IMR-90 (cell line): ENCODE data around the gene SYNGR2. TPM values are rescaled to one million over a fixed set of nuclear protein-coding genes. Genes with fewer than 3 reads are reported as not detected.

Experiments
- ATAC-seq: fragments of 200-7000 bp; cut with Tn5 transposase; 2 replicates; pipeline ENCODE4 v1.9.1; 2020; ENCODE audit warnings: low read depth, mild to moderate bottlenecking, moderate library complexity
- BruUV-seq: library from RNA; stranded (reverse); fragments of 400-500 nt; replicated peaks from 2 replicates; lab custom pipeline; 2021; lab: Mats Ljungman, UMichigan
- CTCF ChIA-PET: fragments of 300-600 bp; formaldehyde crosslinking; extraction: SDS; loops from one replicate; lab custom pipeline; 2021; ENCODE audit warnings: antibody characterized with exemption; lab: Yijun Ruan, JAX
- POLR2A ChIA-PET: fragments of 300-600 bp; sonication (Branson Sonifier 250); formaldehyde crosslinking; loops from one replicate; lab custom pipeline; 2022; ENCODE audit warnings: antibody characterized with exemption; ENCODE audit not compliant: unreplicated experiment; lab: Charles Lee
- DNase-seq: peaks from one replicate; pipeline ENCODE4 v3.0.0; 2013
- H2AFZ ChIP-seq: replicated peaks from 2 replicates; pipeline ENCODE3; 2013; ENCODE audit warnings: low read length, mild to moderate bottlenecking; ENCODE audit not compliant: poor library complexity
- H2AK5ac ChIP-seq: 2 replicates; pipeline ENCODE4 v1.6.1; 2013; ENCODE audit warnings: low read depth, low read length, inconsistent platforms
- H2AK9ac ChIP-seq: replicated peaks from 2 replicates; pipeline ENCODE3; 2013; ENCODE audit warnings: mild to moderate bottlenecking, low read depth, low read length, moderate library complexity; ENCODE audit not compliant: poor library complexity
- H2BK120ac ChIP-seq: 2 replicates; pipeline ENCODE4 v1.6.1; 2013; ENCODE audit warnings: low read depth, low read length, inconsistent platforms
- H2BK15ac ChIP-seq: 3 replicates; pipeline ENCODE4 v1.6.1; 2013; ENCODE audit warnings: low read depth, low read length, inconsistent platforms
- H2BK20ac ChIP-seq: 2 replicates; pipeline ENCODE4 v1.6.1; 2013; ENCODE audit warnings: low read depth, mild to moderate bottlenecking, inconsistent platforms, low read length, moderate library complexity
- H2BK5ac ChIP-seq: 2 replicates; pipeline ENCODE4 v1.6.1; 2013; ENCODE audit warnings: mild to moderate bottlenecking, low read depth, low read length, inconsistent platforms; ENCODE audit not compliant: poor library complexity, severe bottlenecking
- H3K14ac ChIP-seq: replicated peaks from 2 replicates; pipeline ENCODE4 v1.6.1; 2013; ENCODE audit warnings: low read depth, low read length, inconsistent platforms
- H3K18ac ChIP-seq: 2 replicates; pipeline ENCODE4 v1.6.1; 2013; ENCODE audit warnings: low read depth, low read length, control low read depth
- H3K23ac ChIP-seq: 2 replicates; pipeline ENCODE4 v1.6.1; 2013; ENCODE audit warnings: low read depth, low read length, inconsistent platforms
- H3K27ac ChIP-seq: 2 replicates; pipeline ENCODE4 v1.5.1; 2013; ENCODE audit warnings: mild to moderate bottlenecking, control low read depth, low read length; ENCODE audit not compliant: insufficient read depth
- H3K27me3 ChIP-seq: 2 replicates; pipeline ENCODE4 v1.6.1; 2013; ENCODE audit warnings: low read length; ENCODE audit not compliant: control insufficient read depth, insufficient read depth
- H3K36me3 ChIP-seq: 2 replicates; pipeline ENCODE4 v1.6.1; 2013; ENCODE audit warnings: low read length, mixed read lengths; ENCODE audit not compliant: control insufficient read depth, insufficient read depth
- H3K4ac ChIP-seq: 2 replicates; pipeline ENCODE4 v1.6.1; 2013; ENCODE audit warnings: low read depth, low read length, inconsistent platforms
- H3K4me1 ChIP-seq: 2 replicates; pipeline ENCODE4 v1.6.1; 2013; ENCODE audit warnings: low read length, mixed read lengths; ENCODE audit not compliant: control insufficient read depth, insufficient read depth
- H3K4me2 ChIP-seq: 2 replicates; pipeline ENCODE4 v1.6.1; 2013; ENCODE audit warnings: low read depth, mild to moderate bottlenecking, control low read depth, low read length, moderate library complexity
- H3K4me3 ChIP-seq: 2 replicates; pipeline ENCODE4 v1.5.1; 2013; ENCODE audit warnings: low read depth, mild to moderate bottlenecking, control low read depth, low read length, moderate library complexity; ENCODE audit not compliant: insufficient read depth
- H3K56ac ChIP-seq: 2 replicates; pipeline ENCODE4 v1.6.1; 2013; ENCODE audit warnings: low read length, inconsistent platforms; ENCODE audit not compliant: insufficient read depth; ENCODE audit errors: extremely low read depth
- H3K79me1 ChIP-seq, 2 experiments: 2 replicates each; pipeline ENCODE4 v1.6.1; 2013; ENCODE audit warnings: low read length in 2 of 2, inconsistent platforms in 1 of 2, low read depth in 1 of 2
- H3K9ac ChIP-seq: 2 replicates; pipeline ENCODE4 v1.6.1; 2013; ENCODE audit warnings: low read depth, low read length, control low read depth
- H3K9me1 ChIP-seq: 2 replicates; pipeline ENCODE4 v1.6.1; 2013; ENCODE audit warnings: low read length, inconsistent platforms; ENCODE audit not compliant: insufficient read depth
- H3K9me3 ChIP-seq: 2 replicates; pipeline ENCODE4 v1.6.1; 2013; ENCODE audit warnings: low read length; ENCODE audit not compliant: control insufficient read depth, insufficient read depth
- H4K20me1 ChIP-seq: 2 replicates; pipeline ENCODE4 v1.6.1; 2013; ENCODE audit warnings: low read length, inconsistent platforms; ENCODE audit not compliant: insufficient read depth
- H4K5ac ChIP-seq: 2 replicates; pipeline ENCODE4 v1.6.1; 2013; ENCODE audit warnings: mild to moderate bottlenecking, low read depth, low read length, control low read depth
- H4K8ac ChIP-seq, 2 experiments: 2 replicates each; pipeline ENCODE4 v1.6.1; 2013; ENCODE audit warnings: low read depth in 2 of 2, low read length in 2 of 2, control low read depth in 1 of 2, inconsistent platforms in 1 of 2
- H4K91ac ChIP-seq: 2 replicates; pipeline ENCODE4 v1.6.1; 2013; ENCODE audit warnings: low read depth, low read length, inconsistent platforms; ENCODE audit not compliant: insufficient read depth
- BHLHE40 ChIP-seq: fragments of 150-350 bp; IDR thresholded peaks from 2 replicates; pipeline ENCODE4 v1.6.1; 2016; ENCODE audit warnings: mild to moderate bottlenecking, low read depth, low read length
- CEBPB ChIP-seq: IDR thresholded peaks from 2 replicates; pipeline ENCODE4 v1.6.1; 2012; ENCODE audit warnings: low read depth, low read length, improper control_type of control experiment
- CHD1 ChIP-seq: IDR thresholded peaks from 2 replicates; pipeline ENCODE4 v1.6.1; 2012; ENCODE audit warnings: low read depth, low read length, improper control_type of control experiment
- MAFK ChIP-seq: IDR thresholded peaks from 2 replicates; pipeline ENCODE4 v1.6.1; 2012; ENCODE audit warnings: low read depth, low read length, improper control_type of control experiment
- POLR2A ChIP-seq: IDR thresholded peaks from 2 replicates; pipeline ENCODE4 v1.6.1; 2012; ENCODE audit warnings: mild to moderate bottlenecking, low read depth, low read length
- RAD21 ChIP-seq: IDR thresholded peaks from 2 replicates; pipeline ENCODE4 v1.6.1; 2012; ENCODE audit warnings: low read length, improper control_type of control experiment
- RCOR1 ChIP-seq: IDR thresholded peaks from 2 replicates; pipeline ENCODE4 v1.6.1; 2012; ENCODE audit warnings: mild to moderate bottlenecking, low read length, improper control_type of control experiment; ENCODE audit not compliant: insufficient replicate concordance
- SMC3 ChIP-seq: fragments of 150-350 bp; IDR thresholded peaks from 2 replicates; pipeline ENCODE4 v1.6.1; 2016; ENCODE audit warnings: low read depth, mild to moderate bottlenecking, antibody characterized with exemption, low read length, moderate library complexity
- WGBS, 2 experiments: methylation state at CpG; one replicate each; pipeline versions ENCODE4 v1.1.5 to v1.1.7; 2013; ENCODE audit warnings: missing lambda C conversion rate in 2 of 2; ENCODE audit not compliant: insufficient read length in 1 of 2; ENCODE audit errors: extremely low coverage in 2 of 2; 5-methylcytosine and 5-hydroxymethylcytosine counted together
- dilution Hi-C: fragments of 300-500 bp; cut with HindIII; formaldehyde crosslinking; loops from one replicate; pipeline ENCODE4 v1.14.3; 2018; ENCODE audit warnings: low sequenced_read_pairs; ENCODE audit not compliant: unreplicated experiment
- in situ Hi-C: fragments of 300-500 bp; cut with MboI; formaldehyde crosslinking; loops from 3 replicates; pipeline ENCODE4 v1.14.3; 2019; ENCODE audit warnings: low sequenced_read_pairs, inconsistent platforms, mixed read lengths
- intact Hi-C: fragments of 100-400 bp; cut with micrococcal nuclease; formaldehyde crosslinking; loops from 2 replicates; pipeline ENCODE4 v1.10.0; 2022
- polyA plus RNA-seq, 3 experiments: library from polyadenylated mRNA; depleted of rRNA; stranded (reverse); fragments of >200 nt; gene quantifications; 2 replicates each; pipeline ENCODE4 v1.2.3, GENCODE V29; 2012; ENCODE audit warnings: low replicate concordance in 1 of 3
- total RNA-seq: library from RNA; depleted of rRNA; stranded (reverse); fragments of >200 nt; gene quantifications from 2 replicates; pipeline ENCODE4 v1.2.3, GENCODE V29; 2012
- TF ChIP-seq, protein P1 (sequence below): conservative IDR thresholded peaks from 2 replicates; pipeline ENCODE4 v1.5.1; 2012; ENCODE audit warnings: mild to moderate bottlenecking, low read depth, low read length, improper control_type of control experiment
- TF ChIP-seq, protein P2 (sequence below): fragments of 150-350 bp; IDR thresholded peaks from 2 replicates; pipeline ENCODE4 v1.6.1; 2017; ENCODE audit warnings: mild to moderate bottlenecking, antibody characterized with exemption, low read length, low read depth

Gene SYNGR2
- total and polyA plus RNA-seq, 2 of the 4 experiments (the other 2 are of a cell fraction) = 11.1 to 63.1 TPM

DNA sequence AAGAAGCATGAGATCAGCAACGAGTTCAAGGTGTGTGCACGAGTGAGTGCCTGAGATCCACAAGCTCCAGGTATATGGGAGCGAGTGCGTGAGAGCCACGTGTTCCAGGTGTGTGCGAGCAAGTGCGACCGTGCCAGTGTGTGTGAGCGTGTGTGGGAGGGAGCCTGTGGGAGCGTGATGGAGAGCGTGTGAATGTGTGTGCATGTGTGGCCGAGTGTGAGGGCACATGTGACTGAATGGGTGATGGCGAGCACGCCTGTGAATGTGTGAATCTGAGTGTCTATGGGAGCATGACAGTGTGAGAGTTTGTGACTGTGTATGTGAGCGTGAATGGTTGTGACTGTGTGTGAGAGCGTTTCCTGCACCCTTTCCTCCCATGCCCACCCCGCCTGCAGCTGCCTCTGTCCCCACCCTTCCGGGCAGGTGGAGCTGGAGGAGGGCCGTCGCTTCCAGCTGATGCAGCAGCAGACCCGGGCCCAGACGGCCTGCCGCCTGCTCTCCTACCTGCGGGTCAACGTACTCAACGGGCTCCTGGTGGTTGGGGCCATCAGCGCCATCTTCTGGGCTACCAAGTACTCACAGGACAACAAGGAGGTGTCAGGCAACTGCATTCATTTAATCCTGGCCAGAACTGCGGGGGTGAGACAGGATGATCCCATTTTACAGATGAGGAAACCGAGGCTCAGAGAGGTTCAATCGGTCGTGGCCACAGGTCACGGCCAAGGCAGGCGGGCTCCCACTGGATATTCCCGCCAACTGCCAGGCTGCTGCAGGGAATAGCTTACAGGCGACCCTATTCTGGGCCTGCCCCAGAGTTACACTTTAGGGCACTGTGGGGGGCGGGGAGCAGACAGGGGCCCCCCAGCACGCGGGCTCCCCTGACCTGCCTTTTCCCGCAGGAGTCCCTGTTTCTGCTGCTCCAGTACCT, 34.1 kb upstream of the SYNGR2 start:
- Histone ChIP-seq H4K5ac (no peak overlapping the region), H3K27ac (no peak overlapping the region), H3K36me3 (no peaks in the 10 kb centered on the region), H2BK15ac (no peak overlapping the region), H3K18ac (no peak overlapping the region), H2AK5ac (no peak overlapping the region), H4K8ac (no peak overlapping the region), H3K4me1 (no peaks in the 10 kb centered on the region), H2AK9ac (peak overlapping the region; percentile 70), H4K20me1 (no peaks in the 10 kb centered on the region; the same call in 1 of the 2 replicates), H3K9me1 (no peaks in the 10 kb centered on the region), H3K9me3 (no peaks in the 10 kb centered on the region), H2BK5ac (no peak overlapping the region), H3K14ac (no peak overlapping the region), H3K56ac (no peak overlapping the region), H3K23ac (no peak overlapping the region), H3K9ac (no peak overlapping the region), H3K4me2 (no peak overlapping the region), H3K4me3 (no peak overlapping the region), H3K4ac (no peak overlapping the region), H2BK120ac (no peak overlapping the region), H3K79me1 (no peaks in the 10 kb centered on the region), H2BK20ac (no peak overlapping the region), H3K27me3 (peaks cover 61% of the 10 kb centered on the region), H2AFZ (no peak overlapping the region), H4K91ac (no peak overlapping the region)
- WGBS, 2 experiments = 50% methylated on average over 29 of the region's 39 CpGs; no CpG with 5 or more reads in 1 of the 2 experiments
- POLR2A ChIA-PET = no interaction called here
- TF ChIP-seq CEBPB (no peak), POLR2A (no peak), BHLHE40 (no peak), MAFK (no peak), SMC3 (peak; percentile 22), RAD21 (peak; percentile 13; the same call in 1 of the 2 replicates), CHD1 (no peak), RCOR1 (no peak)
- TF ChIP-seq, protein P1, sequence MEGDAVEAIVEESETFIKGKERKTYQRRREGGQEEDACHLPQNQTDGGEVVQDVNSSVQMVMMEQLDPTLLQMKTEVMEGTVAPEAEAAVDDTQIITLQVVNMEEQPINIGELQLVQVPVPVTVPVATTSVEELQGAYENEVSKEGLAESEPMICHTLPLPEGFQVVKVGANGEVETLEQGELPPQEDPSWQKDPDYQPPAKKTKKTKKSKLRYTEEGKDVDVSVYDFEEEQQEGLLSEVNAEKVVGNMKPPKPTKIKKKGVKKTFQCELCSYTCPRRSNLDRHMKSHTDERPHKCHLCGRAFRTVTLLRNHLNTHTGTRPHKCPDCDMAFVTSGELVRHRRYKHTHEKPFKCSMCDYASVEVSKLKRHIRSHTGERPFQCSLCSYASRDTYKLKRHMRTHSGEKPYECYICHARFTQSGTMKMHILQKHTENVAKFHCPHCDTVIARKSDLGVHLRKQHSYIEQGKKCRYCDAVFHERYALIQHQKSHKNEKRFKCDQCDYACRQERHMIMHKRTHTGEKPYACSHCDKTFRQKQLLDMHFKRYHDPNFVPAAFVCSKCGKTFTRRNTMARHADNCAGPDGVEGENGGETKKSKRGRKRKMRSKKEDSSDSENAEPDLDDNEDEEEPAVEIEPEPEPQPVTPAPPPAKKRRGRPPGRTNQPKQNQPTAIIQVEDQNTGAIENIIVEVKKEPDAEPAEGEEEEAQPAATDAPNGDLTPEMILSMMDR = peak; percentile 37
- TF ChIP-seq, protein P2, sequence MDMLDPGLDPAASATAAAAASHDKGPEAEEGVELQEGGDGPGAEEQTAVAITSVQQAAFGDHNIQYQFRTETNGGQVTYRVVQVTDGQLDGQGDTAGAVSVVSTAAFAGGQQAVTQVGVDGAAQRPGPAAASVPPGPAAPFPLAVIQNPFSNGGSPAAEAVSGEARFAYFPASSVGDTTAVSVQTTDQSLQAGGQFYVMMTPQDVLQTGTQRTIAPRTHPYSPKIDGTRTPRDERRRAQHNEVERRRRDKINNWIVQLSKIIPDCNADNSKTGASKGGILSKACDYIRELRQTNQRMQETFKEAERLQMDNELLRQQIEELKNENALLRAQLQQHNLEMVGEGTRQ = no peak
- dilution Hi-C loops = no loop called here
- DNase-seq (peak; percentile 12), ATAC-seq (no peak)
- in situ Hi-C loops = no loop called here
- intact Hi-C loops = loop anchor here (1.0 kb wide), 1 partner anchor 53 kb away; the partner anchor contains the start of genes AFMID and TK1
- BruUV-seq = no TSS peak
- CTCF ChIA-PET = no interaction called here
